ENCODE data around the gene GNAZ.
"Not testable (repeated sequence)": the region's sequence is repeated elsewhere in the genome, so short reads cannot be mapped to it uniquely, and the experiment has no call there.

The GNAZ gene

GRCh38 chr22:23070418-23071229, at the start of gene GNAZ:
Gene GNAZ, plus strand, starts transcription at chr22:23070519. Its CDS starts 25,177 bp downstream, at chr22:23095696.
- FAIRE-seq (no peak), DNase-seq (ENCODE audit: low spot score) (no peak)

- DNase-seq (ENCODE audit: low spot score): no peak
- FAIRE-seq: no peak
Observed at GRCh38 chr22:23020659-23021293, 49.5 kb upstream of the GNAZ start.

GRCh38 chr22:23021660-23022353, 48.5 kb upstream of the GNAZ start:
- FAIRE-seq; DNase-seq (ENCODE audit: low spot score): not testable (repeated sequence)

DNA sequence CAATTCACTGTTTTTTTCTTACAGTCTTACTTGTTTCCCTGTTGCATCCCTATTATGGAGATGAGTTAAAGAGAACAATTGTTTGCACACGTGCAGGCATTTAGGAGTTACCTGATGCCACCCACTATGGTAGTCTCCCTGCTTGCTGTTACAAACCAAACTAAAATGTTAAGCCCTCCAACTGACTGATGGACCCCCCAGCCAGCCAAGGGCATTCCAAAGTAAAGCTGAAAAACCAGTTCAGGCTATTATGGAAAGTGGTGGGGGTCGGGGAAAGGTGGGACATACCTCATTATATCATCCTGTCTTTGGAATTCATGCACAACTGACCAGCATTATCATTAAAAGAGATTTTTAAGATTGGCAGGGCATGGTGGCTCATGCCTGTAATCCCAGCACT, 47.0 kb upstream of the GNAZ start:
- DNase-seq (ENCODE audit: low spot score) (no peak), FAIRE-seq (no peak)

DNA sequence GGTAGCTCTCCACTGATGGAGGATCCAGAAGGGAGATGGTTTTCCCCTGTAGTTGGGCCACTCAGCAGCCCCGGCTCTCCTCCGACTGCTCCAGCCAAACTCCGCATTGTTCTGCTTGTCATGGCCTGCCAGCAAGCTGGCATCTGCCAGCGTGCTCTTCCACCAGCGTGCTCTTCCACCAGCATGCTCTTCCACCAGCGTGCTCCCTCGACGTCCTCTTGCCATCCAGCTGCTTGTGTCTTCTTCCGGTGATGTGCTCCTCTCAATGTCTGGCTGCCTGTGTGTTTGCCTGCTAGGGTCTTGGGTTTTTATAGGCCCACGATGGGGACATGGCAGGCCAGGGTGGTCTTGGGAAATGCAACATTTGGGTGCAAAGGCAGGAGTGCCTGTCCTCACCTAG, 43.5 kb upstream of the GNAZ start:
- no peak for FAIRE-seq

GRCh38 chr22:23027849-23028248, 42.5 kb upstream of the GNAZ start:
- not testable (repeated sequence) for FAIRE-seq; DNase-seq (ENCODE audit: low spot score)

More for the DNA sequence above, 43.5 kb upstream of the GNAZ start:
- no peak for DNase-seq (ENCODE audit: low spot score)

DNA sequence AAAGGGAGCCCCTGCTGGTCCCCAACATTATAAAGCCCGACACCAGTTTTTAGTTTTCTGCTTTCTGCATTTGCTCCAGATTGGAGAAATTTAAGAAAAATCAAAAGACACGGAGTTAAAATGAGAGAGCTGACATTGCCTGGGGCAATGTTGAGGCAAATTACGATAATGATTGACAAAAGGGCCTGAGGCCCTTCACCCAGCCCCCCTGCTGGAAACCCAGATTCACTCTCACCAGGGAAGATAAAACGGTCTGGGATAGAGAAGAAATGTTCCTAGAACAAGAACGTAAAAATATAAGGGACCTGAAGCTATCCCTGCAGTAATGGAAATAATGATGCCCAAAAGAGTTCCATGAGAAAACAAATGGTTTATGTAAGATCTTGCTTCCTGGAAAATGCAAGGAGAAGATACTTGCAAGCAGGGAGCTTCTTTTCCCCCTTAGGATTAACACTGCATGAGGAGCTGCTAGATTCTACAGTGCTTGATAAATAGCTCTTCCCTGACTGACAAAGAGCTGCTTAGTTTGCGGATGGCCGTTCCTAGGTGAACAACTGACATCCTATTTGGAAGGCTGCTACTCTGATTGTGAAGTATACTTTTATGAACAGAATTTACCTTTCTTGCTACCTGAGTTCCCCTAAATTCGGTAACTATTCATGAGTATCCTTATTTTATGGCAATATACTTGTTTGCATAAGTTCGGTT, 40.6 kb upstream of the GNAZ start:
- DNase-seq (ENCODE audit: low spot score) (no peak), FAIRE-seq (no peak)

- FAIRE-seq (no peak), DNase-seq (ENCODE audit: low spot score) (no peak)
Observed at GRCh38 chr22:23031381-23031780, 38.9 kb upstream of the GNAZ start.

DNA sequence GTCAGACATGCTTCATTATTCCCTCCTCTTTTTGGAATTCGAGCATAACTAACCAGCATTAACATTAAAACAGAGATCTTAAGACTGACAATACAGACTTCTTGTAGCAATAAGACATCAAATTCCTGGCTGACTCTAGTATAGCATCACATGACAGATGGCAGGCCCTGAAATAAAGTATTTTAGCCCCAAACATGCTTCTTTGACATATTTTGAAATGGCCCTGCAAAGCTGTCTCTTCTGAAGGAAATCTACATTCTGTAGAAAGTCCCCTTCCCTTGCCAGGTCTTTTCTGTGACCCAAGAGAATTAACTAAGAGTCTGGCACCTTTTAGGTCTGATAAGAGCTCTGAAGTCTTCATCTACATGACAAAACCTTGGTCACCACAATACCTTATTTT, 38.5 kb upstream of the GNAZ start:
- DNase-seq (ENCODE audit: low spot score): no peak
- no peak for FAIRE-seq

DNA sequence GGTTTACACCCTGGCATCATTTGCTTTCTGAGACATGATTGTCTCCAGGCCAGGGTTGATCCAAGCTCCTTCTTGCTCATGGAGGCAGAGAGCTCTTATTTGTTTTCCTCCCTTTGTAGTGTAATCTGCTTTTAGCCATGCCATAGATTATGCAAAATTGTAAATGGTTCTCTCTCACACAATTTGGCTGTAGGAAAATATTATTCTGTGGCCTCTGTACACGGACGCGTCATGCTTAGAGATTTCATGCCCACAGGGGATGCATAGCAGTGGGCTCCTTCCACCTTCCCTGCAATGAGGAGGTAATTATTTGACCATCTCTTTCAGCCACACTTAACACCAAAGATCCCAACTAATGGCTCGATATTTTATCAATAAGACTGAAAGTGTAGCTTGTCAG, 37.7 kb upstream of the GNAZ start:
- DNase-seq (ENCODE audit: low spot score) (no peak), FAIRE-seq (no peak)

GRCh38 chr22:23033116-23033905, 37.0 kb upstream of the GNAZ start:
- DNase-seq (ENCODE audit: low spot score): no peak
- FAIRE-seq: no peak

- DNase-seq (ENCODE audit: low spot score): no peak
- FAIRE-seq: no peak
Observed at GRCh38 chr22:23034621-23035556, 35.4 kb upstream of the GNAZ start.

GRCh38 chr22:23035557-23036277, 34.6 kb upstream of the GNAZ start:
- no peak for FAIRE-seq
- no peak for DNase-seq (ENCODE audit: low spot score)

GRCh38 chr22:23036684-23037428, 33.5 kb upstream of the GNAZ start:
- FAIRE-seq (no peak), DNase-seq (ENCODE audit: low spot score) (no peak)

GRCh38 chr22:23037429-23038333, 32.6 kb upstream of the GNAZ start:
- DNase-seq (ENCODE audit: low spot score) (no peak), FAIRE-seq (no peak)

GRCh38 chr22:23038334-23038642, 32.0 kb upstream of the GNAZ start:
- FAIRE-seq: no peak

DNA sequence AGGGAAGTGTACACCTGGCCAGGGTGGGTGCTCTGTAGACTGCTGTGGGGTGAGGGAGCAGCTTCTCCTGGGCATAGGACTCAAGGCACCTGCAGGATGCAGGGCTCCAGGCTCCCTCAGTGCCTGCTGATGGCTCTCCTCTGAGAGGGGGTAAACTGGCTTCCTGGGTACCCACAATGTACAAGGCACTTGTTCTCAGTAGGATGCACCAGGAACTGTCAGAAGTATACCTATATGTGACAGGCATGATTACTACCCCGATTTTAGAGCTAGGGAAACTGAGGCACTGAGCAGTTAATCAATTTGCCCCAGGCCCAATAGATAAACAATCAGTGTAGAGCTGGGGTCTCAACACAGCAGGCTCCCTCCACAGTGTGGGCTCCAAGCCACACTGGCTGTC, 31.4 kb upstream of the GNAZ start:
- FAIRE-seq: no peak
- no peak for DNase-seq (ENCODE audit: low spot score)

More at GRCh38 chr22:23038334-23038642, 32.0 kb upstream of the GNAZ start:
- DNase-seq (ENCODE audit: low spot score): no peak
